Naive thymus-derived CD4-positive, alpha-beta T cell (primary cell): ENCODE measurements around the gene NHLH2. TPM values are rescaled to one million over a fixed set of nuclear protein-coding genes. Genes with fewer than 3 reads are reported as not detected.

ENCODE experiments used
- ATAC-seq: fragments of 150-1000 bp; cut with Tn5 transposase; 2 replicates; pipeline ENCODE4 v1.10.0; 2021; ENCODE audit warnings: mild to moderate bottlenecking, moderate library complexity
- CTCF ChIA-PET: fragments of 350-600 bp; sonication (Branson Sonifier 250); formaldehyde crosslinking; loops from one replicate; lab custom pipeline; 2021; ENCODE audit warnings: antibody characterized with exemption; lab: Charles Lee
- POLR2A ChIA-PET: fragments of 350-600 bp; sonication (Branson Sonifier 250); formaldehyde crosslinking; loops from one replicate; lab custom pipeline; 2021; ENCODE audit warnings: antibody characterized with exemption, inconsistent platforms; lab: Charles Lee
- DNase-seq, 9 donors: peaks; one replicate each; pipeline versions ENCODE4 v3.0.0 to v3.0.0-alpha.2; 2020 to 2022; ENCODE audit warnings: mixed read lengths in 1 of 9
- H3K27ac ChIP-seq: one replicate; pipeline ENCODE4 v1.7.0; 2013; ENCODE audit warnings: mild to moderate bottlenecking, low read depth, low read length, moderate library complexity
- H3K27me3 ChIP-seq, 2 donors: one replicate each; pipeline ENCODE4 v1.7.0; 2013; ENCODE audit warnings: low read length in 2 of 2, mild to moderate bottlenecking in 2 of 2, moderate library complexity in 2 of 2; ENCODE audit not compliant: control insufficient read depth in 2 of 2, insufficient read depth in 2 of 2
- H3K36me3 ChIP-seq, 3 experiments: 1 replicate in 2 of 3; 2 replicates in 1 of 3; pipeline ENCODE4 v1.7.0; 2013; ENCODE audit warnings: low read length in 3 of 3, mild to moderate bottlenecking in 3 of 3, moderate library complexity in 1 of 3; ENCODE audit not compliant: insufficient read depth in 3 of 3, control insufficient read depth in 2 of 3
- H3K4me1 ChIP-seq, 2 donors: one replicate each; pipeline ENCODE4 v1.7.0; 2013; ENCODE audit warnings: low read length in 2 of 2, mild to moderate bottlenecking in 2 of 2, moderate library complexity in 1 of 2; ENCODE audit not compliant: control insufficient read depth in 2 of 2, insufficient read depth in 2 of 2
- H3K4me3 ChIP-seq: 2 replicates; pipeline ENCODE4 v1.7.0; 2013; ENCODE audit warnings: mild to moderate bottlenecking, low read length
- H3K9me3 ChIP-seq, 3 experiments: 1 replicate in 2 of 3; 2 replicates in 1 of 3; pipeline ENCODE4 v1.7.0; 2013; ENCODE audit warnings: low read length in 3 of 3; ENCODE audit not compliant: control insufficient read depth in 2 of 3
- H3K27ac Mint-ChIP-seq, 9 donors: one replicate each; pipeline ENCODE4 v1.8.0; 2020 to 2022; ENCODE audit warnings: mixed read lengths in 9 of 9, mild to moderate bottlenecking in 8 of 9, moderate library complexity in 5 of 9, inconsistent platforms in 2 of 9
- H3K27me3 Mint-ChIP-seq, 5 donors: one replicate each; pipeline ENCODE4 v1.8.0; 2021 to 2022; ENCODE audit warnings: mixed read lengths in 5 of 5, mild to moderate bottlenecking in 1 of 5
- H3K36me3 Mint-ChIP-seq, 5 donors: one replicate each; pipeline ENCODE4 v1.8.0; 2020 to 2022; ENCODE audit warnings: mixed read lengths in 5 of 5, mild to moderate bottlenecking in 3 of 5, inconsistent platforms in 1 of 5
- H3K4me1 Mint-ChIP-seq, 7 donors: one replicate each; pipeline ENCODE4 v1.8.0; 2020 to 2022; ENCODE audit warnings: mixed read lengths in 7 of 7, mild to moderate bottlenecking in 3 of 7, inconsistent platforms in 1 of 7
- H3K4me3 Mint-ChIP-seq, 10 donors: one replicate each; pipeline ENCODE4 v1.8.0; 2020 to 2022; ENCODE audit warnings: mild to moderate bottlenecking in 10 of 10, mixed read lengths in 10 of 10, moderate library complexity in 6 of 10, inconsistent platforms in 2 of 10
- H3K9me3 Mint-ChIP-seq, 11 donors: one replicate each; pipeline ENCODE4 v1.8.0; 2020 to 2022; ENCODE audit warnings: mixed read lengths in 11 of 11, mild to moderate bottlenecking in 4 of 11, inconsistent platforms in 1 of 11, moderate library complexity in 1 of 11
- intact Hi-C, 2 donors: fragments of 100-400 bp; cut with micrococcal nuclease; formaldehyde crosslinking; loops; one replicate each; pipeline ENCODE4 v1.15.1; 2023
- polyA plus RNA-seq, 2 donors: library from polyadenylated mRNA; unstranded; fragments of 300-500 nt; fragmentation: Illumina TruSeq; gene quantifications; one replicate each; pipeline ENCODE4 v1.2.3, GENCODE V29; 2021
- total RNA-seq, 6 experiments: library from RNA in 5 of 6; stranded (reverse) in 5 of 6; gene quantifications; 1 replicate in 5 of 6; 2 replicates in 1 of 6; pipeline ENCODE4 v1.2.3 and lab custom pipeline; 2021 to 2026

The NHLH2 gene
- total and polyA plus RNA-seq, 7 experiments from 2014 or later: not detected

GRCh38 chr1:115822117-115822516, 18.8 kb downstream of the NHLH2 start:
- no peak overlapping the region for H3K27ac Mint-ChIP-seq
- ATAC-seq (no peak), DNase-seq (no peak)
- no peak overlapping the region for H3K27ac ChIP-seq
- H3K9me3 Mint-ChIP-seq: peaks cover 0 to 10% (median 3%) of the 10 kb centered on the region in 11 donors
- H3K36me3 Mint-ChIP-seq: no peaks in the 10 kb centered on the region
- ChIA-PET CTCF (no interaction called here), POLR2A (no interaction called here)
- no peaks in the 10 kb centered on the region for H3K4me1 Mint-ChIP-seq
- H3K27me3 ChIP-seq: peaks cover 0 to 5% of the 10 kb centered on the region in 2 donors
- no peak overlapping the region for H3K4me3 ChIP-seq
- H3K4me1 ChIP-seq: no peaks in the 10 kb centered on the region
- H3K9me3 ChIP-seq: no peaks in the 10 kb centered on the region
- H3K4me3 Mint-ChIP-seq: no peak overlapping the region
- H3K36me3 ChIP-seq: no peaks in the 10 kb centered on the region
- peaks cover 34 to 63% (median 47%) of the 10 kb centered on the region in 5 donors for H3K27me3 Mint-ChIP-seq
- intact Hi-C loops: no loop called here

- Mint-ChIP-seq H3K27me3 (peaks cover 14 to 49% (median 30%) of the 10 kb centered on the region in 5 donors), H3K27ac (no peak overlapping the region), H3K4me3 (no peak overlapping the region), H3K4me1 (no peaks in the 10 kb centered on the region), H3K9me3 (no peaks in the 10 kb centered on the region), H3K36me3 (no peaks in the 10 kb centered on the region)
- no peak overlapping the region for H3K27ac ChIP-seq
- intact Hi-C loops: no loop called here
- H3K4me1 ChIP-seq: no peaks in the 10 kb centered on the region
- H3K27me3 ChIP-seq: no peaks in the 10 kb centered on the region
- no peaks in the 10 kb centered on the region for H3K9me3 ChIP-seq
- no peak overlapping the region for H3K4me3 ChIP-seq
- CTCF ChIA-PET: interaction anchor here (0.6 kb wide), 1 partner anchor 19 kb away, joined by 5 read pairs; no protein-coding TSS in a partner anchor
- no peaks in the 10 kb centered on the region for H3K36me3 ChIP-seq
- no peak for DNase-seq
- no peak for ATAC-seq
- POLR2A ChIA-PET: no interaction called here
Observed at GRCh38 chr1:115815694-115816093, 25.2 kb downstream of the NHLH2 start.

GRCh38 chr1:115814685-115815398, 26.1 kb downstream of the NHLH2 start:
- H3K4me1 ChIP-seq: no peaks in the 10 kb centered on the region
- H3K36me3 Mint-ChIP-seq: no peaks in the 10 kb centered on the region
- H3K27ac Mint-ChIP-seq: no peak overlapping the region
- peaks cover 14 to 44% (median 30%) of the 10 kb centered on the region in 5 donors for H3K27me3 Mint-ChIP-seq
- intact Hi-C loops: no loop called here
- ATAC-seq (no peak), DNase-seq (no peak)
- H3K9me3 ChIP-seq: no peaks in the 10 kb centered on the region
- ChIA-PET POLR2A (no interaction called here), CTCF (interaction anchor here (0.6 kb wide), 1 partner anchor 11 kb away, joined by 3 read pairs; no protein-coding TSS in a partner anchor)
- no peaks in the 10 kb centered on the region for H3K36me3 ChIP-seq
- no peak overlapping the region for H3K27ac ChIP-seq
- H3K4me3 Mint-ChIP-seq: no peak overlapping the region
- no peaks in the 10 kb centered on the region for H3K4me1 Mint-ChIP-seq
- no peaks in the 10 kb centered on the region for H3K9me3 Mint-ChIP-seq
- no peaks in the 10 kb centered on the region for H3K27me3 ChIP-seq
- no peak overlapping the region for H3K4me3 ChIP-seq

GRCh38 chr1:115813727-115814126, 27.2 kb downstream of the NHLH2 start:
- ATAC-seq (peak; percentile 78), DNase-seq (no peak)
- ChIA-PET CTCF (no interaction called here), POLR2A (no interaction called here)
- H3K27ac Mint-ChIP-seq: no peak overlapping the region
- Histone ChIP-seq H3K27ac (no peak overlapping the region), H3K4me3 (no peak overlapping the region), H3K27me3 (no peaks in the 10 kb centered on the region), H3K36me3 (no peaks in the 10 kb centered on the region), H3K9me3 (no peaks in the 10 kb centered on the region), H3K4me1 (no peaks in the 10 kb centered on the region)
- intact Hi-C loops: no loop called here
- H3K4me3 Mint-ChIP-seq: no peak overlapping the region
- H3K9me3 Mint-ChIP-seq: peaks cover 0 to 2% (median 0%) of the 10 kb centered on the region in 11 donors
- H3K4me1 Mint-ChIP-seq: no peaks in the 10 kb centered on the region
- no peaks in the 10 kb centered on the region for H3K36me3 Mint-ChIP-seq
- peaks cover 19 to 38% (median 31%) of the 10 kb centered on the region in 5 donors for H3K27me3 Mint-ChIP-seq

GRCh38 chr1:115811140-115811828, 29.6 kb downstream of the NHLH2 start:
- peaks cover 0 to 3% (median 0%) of the 10 kb centered on the region in 7 donors for H3K4me1 Mint-ChIP-seq
- Histone ChIP-seq H3K27ac (no peak overlapping the region), H3K27me3 (no peaks in the 10 kb centered on the region), H3K4me3 (no peak overlapping the region), H3K36me3 (no peaks in the 10 kb centered on the region), H3K4me1 (no peaks in the 10 kb centered on the region), H3K9me3 (no peaks in the 10 kb centered on the region)
- DNase-seq (no peak), ATAC-seq (no peak)
- no peaks in the 10 kb centered on the region for H3K36me3 Mint-ChIP-seq
- peaks cover 11 to 38% (median 28%) of the 10 kb centered on the region in 5 donors for H3K27me3 Mint-ChIP-seq
- ChIA-PET CTCF (no interaction called here), POLR2A (no interaction called here)
- intact Hi-C loops: no loop called here
- peaks cover 0 to 2% (median 0%) of the 10 kb centered on the region in 11 donors for H3K9me3 Mint-ChIP-seq
- H3K4me3 Mint-ChIP-seq: no peak overlapping the region
- no peak overlapping the region for H3K27ac Mint-ChIP-seq

- POLR2A ChIA-PET: no interaction called here
- peaks cover 15 to 40% (median 27%) of the 10 kb centered on the region in 5 donors for H3K27me3 Mint-ChIP-seq
- Histone ChIP-seq H3K4me3 (no peak overlapping the region), H3K27me3 (no peaks in the 10 kb centered on the region), H3K27ac (no peak overlapping the region), H3K36me3 (no peaks in the 10 kb centered on the region), H3K4me1 (no peaks in the 10 kb centered on the region), H3K9me3 (no peaks in the 10 kb centered on the region)
- CTCF ChIA-PET: no interaction called here
- H3K9me3 Mint-ChIP-seq: peaks cover 0 to 2% (median 0%) of the 10 kb centered on the region in 11 donors
- H3K27ac Mint-ChIP-seq: no peak overlapping the region
- ATAC-seq (no peak), DNase-seq (no peak)
- intact Hi-C loops: no loop called here
- H3K4me1 Mint-ChIP-seq: peaks cover 0 to 3% (median 0%) of the 10 kb centered on the region in 7 donors
- H3K36me3 Mint-ChIP-seq: no peaks in the 10 kb centered on the region
- no peak overlapping the region for H3K4me3 Mint-ChIP-seq
Observed at GRCh38 chr1:115810609-115811008, 30.3 kb downstream of the NHLH2 start.
